ENCODE results near the gene ACTR5.

GRCh38 chr20:38811769-38812168 lies 63.5 kb downstream of the ACTR5 start:
- TF ChIP-seq CTCF (IDR thresholded peaks at IDR 0.05) (no peak), POLR2AphosphoS5 (IDR thresholded peaks at IDR 0.05) (no peak)
